Islet of Langerhans (tissue), 1 donor: ENCODE data around the gene FAM229A.

Experiments
- FAIRE-seq: peaks from one replicate; lab custom pipeline; 2011; peaks lifted over from hg19 to GRCh38; lab: Jason Lieb, UNC

FAM229A gene

DNA sequence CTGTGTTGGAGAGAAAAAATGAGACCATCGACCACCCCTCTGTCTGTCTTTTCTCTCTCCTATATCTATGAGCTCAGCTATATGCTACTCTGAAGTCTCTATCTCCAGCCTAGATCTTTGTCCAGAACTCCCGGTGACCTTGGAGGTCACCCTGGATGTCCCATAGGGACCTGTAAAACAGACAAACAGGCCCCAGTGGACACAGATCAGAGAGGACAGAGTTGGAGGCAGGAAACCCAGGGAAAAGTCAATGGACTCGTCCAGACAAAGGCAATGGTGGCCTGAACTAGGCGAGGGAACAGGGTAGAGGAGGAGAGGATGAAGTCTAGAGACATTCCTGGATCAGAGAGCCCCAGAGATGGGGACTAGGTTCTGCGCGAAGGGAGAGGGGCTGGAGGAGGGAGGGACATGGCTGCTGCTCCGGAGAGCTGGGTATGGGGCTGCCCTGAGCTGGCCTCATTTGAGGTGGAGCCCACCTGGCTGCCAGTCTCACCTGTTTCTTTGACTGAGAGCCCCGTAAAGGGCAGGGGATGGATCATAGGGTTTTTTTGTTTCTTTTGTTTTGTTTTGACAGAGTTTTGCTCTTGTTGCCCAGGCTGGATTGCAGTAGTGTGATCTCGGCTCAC is 15.6 kb downstream of the FAM229A start:
- no peak for FAIRE-seq

DNA sequence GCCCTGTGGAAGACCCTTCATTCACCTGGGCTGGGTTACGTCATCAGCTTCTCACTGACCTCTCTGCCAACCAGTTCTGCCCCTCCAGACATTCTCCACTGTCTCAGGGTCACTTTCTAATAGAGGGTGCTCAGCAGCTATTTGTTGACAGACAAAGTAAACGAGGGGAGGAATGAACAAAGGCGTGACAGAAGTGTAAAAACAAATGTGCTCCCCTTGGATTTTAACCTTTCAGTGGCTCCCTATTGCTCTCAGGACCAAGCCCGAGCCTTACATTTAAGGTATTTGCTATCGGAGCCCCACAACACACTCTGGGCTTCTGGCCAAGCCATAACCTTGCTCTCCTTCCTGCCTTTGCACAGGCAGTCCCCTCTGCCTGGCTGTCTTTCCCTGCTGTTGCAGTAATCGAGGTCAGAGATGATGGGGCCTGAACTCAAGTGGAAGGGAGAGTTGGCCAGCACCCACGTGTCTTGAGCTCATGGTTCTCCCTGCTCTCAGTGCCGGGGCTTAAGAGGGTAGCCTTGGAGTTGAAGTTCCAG is 16.9 kb downstream of the FAM229A start:
- FAIRE-seq, result no peak

DNA sequence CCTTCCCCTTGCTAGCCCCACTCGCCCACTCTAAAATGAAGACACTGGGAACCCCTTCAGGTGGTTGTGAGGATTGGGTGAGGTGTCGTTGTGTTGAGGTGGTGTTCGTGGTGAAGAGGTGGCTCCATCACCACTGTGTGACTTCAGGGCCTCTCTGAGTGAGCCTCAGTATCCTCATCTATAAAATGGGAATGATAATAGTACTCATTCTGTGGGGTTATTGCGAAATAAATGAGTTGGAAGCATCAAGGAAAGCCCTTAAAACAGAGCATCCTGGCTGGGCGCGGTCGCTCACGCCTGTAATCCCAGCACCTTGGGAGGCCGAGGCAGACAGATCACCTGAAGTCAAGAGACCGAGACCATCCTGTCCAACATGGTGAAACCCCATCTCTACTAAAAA is 19.6 kb downstream of the FAM229A start:
- no peak for FAIRE-seq

DNA sequence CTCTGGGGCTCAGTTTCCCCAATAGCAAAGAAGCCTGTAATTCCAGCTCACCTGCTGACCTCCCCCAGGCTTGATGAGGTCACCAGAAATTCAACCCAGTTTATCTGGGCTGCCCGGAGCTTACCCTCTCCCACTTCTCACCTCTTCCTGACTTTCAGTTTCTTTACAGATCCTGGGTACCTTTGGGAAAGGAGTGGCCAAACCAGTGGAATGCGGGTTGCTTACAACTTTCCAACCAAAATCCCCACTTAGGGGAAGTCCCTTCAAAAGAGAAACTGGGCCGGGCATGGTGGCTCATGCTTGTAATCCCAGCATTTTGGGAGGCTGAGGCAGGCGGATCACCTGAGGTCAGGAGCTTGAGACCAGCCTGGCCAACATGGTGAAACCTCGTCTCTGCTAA is 20.3 kb downstream of the FAM229A start:
- FAIRE-seq, result no peak

DNA sequence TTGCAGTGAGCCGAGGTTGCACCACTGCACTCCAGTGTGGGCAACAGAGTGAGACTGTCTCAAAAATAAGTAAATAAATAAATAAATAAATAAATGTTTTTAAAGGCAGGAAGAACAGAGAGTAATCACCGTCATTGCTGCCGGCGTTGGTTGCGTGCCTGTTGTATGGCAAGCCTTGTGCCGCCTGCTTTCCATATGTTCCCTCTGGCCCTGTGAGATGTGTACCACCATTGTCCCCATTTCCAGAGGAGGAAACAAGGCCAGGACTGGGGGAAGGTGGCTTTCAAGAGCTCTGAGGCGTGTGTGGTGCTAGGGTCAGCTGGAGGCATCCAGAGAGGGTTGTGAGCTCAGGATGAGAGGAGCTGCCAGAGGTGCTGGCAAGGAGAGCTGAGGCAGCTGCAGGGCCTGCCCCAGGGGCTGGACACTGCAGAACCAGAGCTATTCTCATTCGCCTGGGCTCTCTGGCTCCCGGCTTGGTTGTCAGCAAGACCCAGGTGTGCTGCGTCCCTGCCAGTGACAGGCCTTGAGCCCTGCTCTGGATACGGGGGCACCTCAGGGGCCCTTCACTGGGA is 21.0 kb downstream of the FAM229A start:
- no peak for FAIRE-seq

DNA sequence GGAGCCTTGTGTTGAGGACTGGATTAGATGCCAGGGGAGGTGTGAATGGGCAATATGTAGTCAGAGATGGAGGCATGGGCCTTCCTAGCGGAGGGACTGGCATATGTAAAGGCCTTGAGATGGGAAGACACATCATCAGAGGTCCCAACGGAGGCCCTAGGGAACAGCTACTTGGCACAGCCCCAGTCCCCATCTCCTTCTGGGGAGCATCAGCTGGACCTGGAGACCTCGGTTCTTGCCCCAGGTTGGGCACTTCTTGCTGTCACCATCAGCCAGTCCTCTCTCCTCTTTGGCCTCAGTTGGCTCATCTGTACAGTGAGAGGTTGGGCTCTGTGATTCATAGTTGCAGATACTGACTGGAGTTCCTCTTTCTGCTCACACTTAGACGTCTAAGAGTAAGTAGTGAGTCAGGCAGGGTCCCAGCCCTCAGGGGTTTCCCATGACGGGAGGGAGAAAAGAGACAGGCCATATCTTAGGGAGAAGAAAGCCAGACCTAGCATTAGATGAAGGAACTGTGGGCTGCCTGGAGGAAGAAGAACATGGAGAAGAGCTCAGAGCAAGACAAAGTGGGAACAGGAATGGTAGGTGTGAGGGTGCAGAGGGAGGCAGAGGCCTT is 22.8 kb downstream of the FAM229A start:
- no peak for FAIRE-seq

DNA sequence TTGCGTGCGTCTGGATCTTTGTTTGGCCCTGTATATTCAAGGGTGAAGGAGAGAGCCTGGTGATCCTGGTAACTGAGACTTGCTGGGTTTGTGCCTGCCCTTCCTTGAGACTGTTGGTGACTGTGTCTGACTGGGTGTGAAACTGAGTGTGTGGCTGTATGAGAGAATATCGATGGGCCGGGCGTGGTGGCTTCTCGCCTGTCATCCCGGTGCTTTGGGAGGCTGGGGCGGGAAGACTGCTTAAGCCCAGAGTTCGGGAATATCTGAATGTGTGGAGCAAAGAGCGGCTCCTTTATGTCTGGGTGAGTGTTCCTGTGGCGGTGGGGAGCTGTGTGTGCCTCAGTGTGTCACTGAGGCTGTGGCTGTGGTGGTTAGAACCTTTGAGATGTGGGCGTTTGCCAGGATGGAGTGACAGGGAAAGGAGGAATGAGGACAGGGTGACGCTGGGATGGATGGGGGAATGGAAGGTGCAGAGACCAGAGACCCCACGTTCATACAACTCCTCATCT is 23.6 kb downstream of the FAM229A start:
- no peak for FAIRE-seq

DNA sequence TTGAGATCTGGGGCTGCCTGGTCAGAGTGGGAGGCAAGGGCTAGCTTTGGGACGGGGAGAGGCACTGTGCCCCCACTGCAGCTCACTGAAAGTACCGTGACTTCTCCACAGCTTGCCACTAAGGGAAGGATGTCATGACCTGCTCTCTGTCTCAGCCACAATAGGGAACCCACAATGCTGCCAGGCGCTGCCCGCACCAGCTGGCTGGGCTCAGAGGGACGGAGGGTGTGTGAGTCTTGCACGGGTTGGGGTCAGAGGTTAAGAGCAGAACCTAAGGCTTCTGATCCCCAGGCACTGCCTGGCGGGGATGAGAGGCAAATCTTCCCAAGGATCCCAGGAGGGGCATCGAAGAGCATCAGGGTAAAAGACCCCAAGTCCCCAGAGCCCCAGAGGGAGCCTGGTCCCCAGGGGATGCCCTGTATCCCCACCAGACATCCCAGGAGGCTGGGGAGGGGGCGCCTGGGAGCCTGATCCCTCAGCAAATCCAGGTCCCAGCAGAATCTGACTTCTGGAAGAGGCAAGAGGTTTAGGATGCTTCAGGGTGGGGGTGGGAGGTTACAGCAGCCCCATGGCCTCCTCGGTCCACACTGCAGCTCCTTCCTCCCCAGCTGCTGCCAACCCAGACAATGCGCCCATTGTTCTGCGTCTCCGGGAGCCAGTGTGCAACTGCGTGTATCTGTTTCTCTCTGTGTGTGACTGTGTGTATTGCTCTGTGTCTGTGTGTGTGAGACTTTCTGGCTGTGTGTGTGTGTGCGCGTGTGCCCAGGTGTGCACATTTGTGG is 24.2 kb downstream of the FAM229A start:
- no peak for FAIRE-seq

DNA sequence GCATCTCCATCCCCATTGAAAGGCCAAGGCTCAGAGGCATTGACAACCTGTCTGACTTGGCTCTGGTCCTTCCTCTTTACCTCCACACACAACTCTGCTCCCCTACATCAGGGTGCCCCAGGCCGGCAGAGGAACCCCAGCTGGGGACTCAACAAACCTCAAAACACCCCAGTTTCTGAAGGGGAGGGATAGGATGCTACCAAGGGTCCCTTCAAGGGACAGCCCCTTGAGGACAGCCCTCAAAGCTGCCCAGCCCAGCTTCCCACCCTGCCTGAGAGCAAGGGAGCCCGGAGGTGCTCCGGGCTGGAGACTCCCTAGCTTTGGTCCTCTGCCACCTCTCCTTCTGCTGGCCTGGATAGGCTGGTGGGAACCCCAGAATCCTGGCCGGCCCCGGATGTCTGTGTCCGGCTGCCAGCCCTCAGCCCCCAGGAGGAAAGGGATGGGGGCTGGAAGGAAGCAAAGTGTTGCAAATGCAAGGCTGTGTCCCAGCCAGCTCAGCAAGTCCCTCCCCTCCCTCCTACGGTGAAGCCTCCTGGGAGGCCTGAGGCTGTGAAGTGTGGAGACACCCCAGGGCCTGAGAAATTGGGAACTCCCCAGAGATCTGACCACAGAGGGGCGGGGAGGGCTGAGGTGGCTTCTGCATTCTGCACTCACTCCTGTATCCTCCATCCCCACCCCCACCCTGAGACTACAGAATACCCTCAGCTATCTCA is 25.2 kb downstream of the FAM229A start:
- no peak for FAIRE-seq

DNA sequence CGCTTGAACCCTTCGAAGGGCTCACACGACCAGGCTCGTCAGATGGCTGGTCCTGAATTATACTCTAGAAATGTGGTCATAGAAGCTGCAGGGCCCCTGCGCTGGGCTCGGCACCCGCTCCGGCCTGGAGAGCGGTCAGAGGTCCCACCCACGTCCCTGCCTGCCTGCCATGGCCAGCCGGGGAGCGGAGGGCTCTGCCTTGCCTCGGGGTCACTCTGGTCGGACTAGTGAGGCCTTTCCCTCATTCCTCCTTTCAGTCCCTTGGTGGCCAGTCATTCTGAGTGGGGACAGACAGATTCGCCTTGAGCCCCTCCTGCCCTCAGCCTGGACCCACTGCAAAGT is 25.7 kb downstream of the FAM229A start:
- FAIRE-seq, result no peak

DNA sequence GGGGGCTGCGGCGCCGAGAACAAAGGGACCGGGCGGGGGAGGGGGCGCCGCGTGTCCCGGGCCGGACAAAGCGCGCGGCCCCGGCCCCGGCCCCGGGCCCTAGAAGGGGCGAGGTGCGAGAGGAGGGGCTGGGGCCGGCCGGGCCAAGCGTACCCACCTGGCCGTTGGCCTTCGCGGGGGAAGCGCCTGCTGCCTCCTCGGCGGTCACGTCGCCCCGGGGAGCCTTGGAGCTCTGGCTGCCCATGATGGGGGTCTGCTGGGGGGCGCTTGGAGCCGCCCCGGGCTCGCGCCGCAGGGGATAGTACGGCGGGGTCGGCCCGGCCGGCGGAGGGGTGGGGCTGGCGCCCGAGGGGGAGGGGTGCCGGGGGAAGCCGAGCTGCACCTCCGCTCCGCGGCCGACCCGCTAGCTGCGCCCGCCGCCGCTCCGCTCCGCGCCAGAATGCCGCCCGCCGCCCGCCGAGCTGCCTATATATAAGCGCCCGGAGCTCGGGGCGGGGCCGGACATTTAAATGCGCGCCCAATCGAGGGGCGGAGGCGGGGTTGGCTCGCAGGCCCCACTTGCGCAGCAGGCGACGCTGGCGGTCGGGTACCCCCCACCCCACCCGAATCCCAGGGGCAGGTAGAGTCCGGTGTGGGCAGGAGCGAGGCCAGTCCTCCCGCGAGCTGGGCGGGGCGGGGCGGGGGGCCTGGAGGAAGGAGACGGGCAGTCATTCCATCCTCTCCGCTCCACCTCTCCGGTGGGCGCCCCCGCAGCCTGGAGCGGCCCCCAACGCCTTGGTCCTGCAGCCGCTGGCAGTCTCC is 26.3 kb downstream of the FAM229A start, which contains the start of gene MARCKSL1:
TSS of gene MARCKSL1 (minus strand) at position 444 of the 801 bp plus-strand sequence. CDS start at position 244, 200 bp downstream.
- no peak for FAIRE-seq

DNA sequence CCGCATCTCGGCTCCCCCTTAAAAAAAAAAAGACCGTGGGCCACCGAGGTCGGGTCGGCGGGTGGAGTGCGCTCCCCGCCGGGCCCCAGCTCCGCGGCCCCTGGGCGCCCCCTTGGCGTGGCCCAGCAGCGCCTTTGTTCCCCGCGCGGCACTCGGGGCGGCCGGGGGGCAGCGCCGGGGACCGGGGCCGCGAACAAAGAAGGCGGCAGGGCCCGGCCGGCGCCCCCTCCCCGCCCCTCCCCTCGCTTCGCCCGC is 26.8 kb downstream of the FAM229A start:
- FAIRE-seq, result no peak

DNA sequence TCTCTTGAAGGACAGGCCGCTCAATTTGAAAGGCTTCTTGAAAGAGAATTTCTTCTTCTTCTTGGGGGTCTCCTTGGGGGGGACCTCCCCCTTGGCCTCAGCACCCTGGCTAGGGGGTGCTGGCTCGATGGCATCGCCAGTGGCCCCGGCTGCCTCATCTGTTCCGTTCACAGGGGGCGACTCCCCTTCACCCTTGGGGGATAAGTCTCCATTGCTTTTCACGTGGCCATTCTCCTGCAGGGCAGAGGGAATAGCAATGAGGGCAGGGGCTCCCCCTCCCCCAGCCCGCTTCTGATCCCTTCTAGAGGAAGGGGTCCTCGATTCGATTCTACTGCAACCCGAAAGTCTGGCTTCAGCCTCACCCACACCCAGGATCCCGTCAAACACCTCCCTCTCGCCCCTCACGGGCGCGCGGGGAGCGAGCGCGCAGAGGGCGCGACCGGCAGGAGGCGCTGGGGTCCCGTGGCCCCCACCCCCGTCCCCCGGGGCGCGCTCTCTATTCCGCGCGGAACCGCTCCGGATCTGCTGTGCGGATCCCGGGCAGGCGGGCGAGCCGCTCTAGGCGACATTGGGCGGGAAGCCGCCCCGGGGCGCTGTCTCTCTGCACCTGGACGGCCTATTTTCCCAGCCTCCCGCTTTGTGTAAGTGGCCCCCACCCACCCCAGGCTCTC is 27.3 kb downstream of the FAM229A start:
- FAIRE-seq, result no peak

DNA sequence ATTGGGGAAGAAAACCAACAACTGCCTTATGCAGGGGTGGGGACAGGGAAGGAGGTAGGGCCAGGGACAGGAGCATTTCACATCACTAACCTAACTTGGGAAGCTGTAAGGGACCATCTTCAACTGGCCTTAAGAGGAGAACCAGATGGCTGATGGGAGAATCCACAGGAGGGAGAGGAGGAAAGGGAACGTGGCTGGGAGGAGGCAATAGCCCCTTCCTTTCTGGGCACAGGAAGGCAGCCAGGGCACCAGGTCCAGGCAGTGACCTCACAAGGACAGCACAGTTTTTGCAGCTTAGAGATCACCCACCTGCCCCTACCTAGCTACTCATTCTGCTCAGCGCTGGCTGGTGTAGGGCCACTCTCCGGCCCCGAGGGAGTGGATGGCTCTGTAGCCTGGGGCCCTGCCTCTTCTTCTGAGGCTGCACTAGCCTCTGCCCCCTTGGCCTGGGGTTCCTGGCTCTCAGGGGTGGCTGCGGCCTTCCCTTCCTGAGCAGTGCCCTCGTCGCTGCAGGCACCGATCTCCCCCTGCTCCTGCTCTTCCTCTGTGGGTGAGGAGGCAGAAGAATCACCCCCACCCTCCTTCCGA is 27.9 kb downstream of the FAM229A start:
- no peak for FAIRE-seq

DNA sequence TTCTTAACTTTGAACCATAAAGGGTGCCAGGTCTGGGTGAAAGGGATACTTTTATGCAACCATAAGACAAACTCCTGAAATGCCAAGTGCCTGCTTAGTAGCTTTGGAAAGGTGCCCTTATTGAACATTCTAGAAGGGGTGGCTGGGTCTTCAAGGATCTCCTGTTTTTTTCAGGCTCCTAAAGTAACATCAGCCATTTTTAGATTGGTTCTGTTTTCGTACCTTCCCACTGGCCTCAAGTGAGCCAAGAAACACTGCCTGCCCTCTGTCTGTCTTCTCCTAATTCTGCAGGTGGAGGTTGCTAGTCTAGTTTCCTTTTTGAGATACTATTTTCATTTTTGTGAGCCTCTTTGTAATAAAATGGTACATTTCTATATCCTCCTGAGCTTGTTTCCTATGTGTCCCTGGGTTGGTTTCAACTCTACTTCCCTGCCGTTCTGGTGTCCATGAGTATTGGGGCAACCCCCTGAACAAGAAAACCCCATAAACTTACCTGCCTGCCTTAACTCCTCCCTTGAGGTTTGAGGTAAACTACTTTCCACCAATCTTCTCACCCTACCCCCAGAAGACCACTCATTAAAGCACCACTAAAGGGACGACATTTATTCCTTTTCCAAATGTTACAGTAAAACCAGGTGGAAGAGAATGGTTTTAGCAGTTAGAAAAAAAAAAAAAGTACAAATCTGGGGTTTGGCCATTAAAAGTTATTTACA is 28.9 kb downstream of the FAM229A start:
- no peak for FAIRE-seq

DNA sequence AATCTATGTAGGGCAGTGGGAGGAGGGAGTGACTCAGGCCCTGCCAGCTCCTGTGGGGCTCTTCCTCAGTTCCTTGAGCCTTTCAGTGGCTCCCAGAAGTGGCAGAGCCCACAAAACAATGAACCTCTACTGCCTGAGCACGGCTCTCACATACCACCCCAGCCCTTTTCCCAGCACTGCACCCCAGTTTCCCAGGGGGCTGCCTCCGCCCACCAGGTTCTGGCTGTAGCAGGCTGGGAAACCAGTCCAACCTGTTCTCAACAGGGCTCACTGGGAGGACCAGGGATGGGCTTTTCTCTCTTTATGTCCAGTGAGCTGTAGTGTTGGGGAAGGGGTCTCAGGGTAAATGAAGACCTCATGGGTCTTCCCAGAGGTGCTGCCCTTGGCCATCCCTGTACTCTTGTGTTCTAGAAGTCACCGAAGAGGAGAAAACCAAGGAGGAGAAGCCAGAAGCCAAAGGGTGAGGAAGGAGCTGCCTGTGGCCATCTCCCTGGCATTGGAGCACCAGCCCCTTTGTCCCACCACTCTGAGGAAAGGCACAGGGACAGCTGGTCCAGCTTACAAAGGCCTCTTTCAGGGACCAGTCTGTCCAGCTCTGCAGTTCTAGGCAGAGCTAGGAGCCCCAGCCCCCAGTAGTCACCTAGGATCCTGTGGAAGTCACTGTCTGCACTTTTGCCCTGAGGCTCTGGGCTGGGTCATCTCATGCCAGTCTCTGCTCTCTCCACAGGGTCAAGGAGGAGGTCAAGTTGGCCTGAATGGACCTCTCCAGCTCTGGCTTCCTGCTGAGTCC is 29.8 kb downstream of the FAM229A start:
- FAIRE-seq, result no peak

DNA sequence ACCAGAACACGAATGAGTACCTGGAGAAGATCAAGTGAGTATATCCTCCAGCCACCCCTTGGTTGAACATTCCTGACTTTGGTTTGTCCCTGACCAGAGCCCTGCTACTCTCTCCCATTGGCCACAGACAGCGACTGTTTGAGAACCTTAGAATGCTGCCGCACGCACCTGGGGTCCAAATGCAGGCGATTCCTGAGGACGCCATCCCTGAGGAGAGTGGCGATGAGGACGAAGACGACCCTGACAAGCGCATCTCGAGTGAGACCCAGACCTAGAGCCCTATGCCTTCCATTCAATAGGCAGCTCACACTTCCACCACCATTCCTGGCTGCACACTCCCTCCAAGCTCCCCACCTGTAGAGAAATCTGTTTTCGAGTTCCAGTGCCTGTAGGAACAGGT is 30.7 kb downstream of the FAM229A start:
- no peak for FAIRE-seq

DNA sequence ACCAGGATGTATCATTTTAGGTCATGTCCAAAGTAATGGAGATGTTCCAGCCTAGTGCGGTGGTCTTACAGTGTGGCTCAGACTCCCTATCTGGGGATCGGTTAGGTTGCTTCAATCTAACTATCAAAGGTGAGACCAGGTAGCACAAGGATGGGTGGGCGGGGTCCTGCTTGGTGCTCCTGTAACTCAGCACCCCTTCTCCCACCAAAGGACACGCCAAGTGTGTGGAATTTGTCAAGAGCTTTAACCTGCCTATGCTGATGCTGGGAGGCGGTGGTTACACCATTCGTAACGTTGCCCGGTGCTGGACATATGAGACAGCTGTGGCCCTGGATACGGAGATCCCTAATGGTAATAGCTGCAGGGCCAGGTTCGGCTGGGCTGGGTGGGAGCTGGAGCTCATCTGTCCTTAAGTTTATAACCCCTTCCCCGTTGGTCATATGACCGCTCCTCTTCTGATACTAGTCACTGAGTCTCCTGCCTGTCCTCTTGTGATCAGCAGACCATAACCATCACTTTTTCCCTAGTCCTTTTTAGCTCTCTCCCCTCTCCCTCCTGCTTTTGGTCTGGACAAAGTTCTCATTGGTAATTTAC is 31.6 kb downstream of the FAM229A start:
- FAIRE-seq, result no peak
